ENCODE results near the gene ARHGAP15. TPM values are rescaled to one million over a fixed set of nuclear protein-coding genes. Genes with fewer than 3 reads are reported as not detected.

Gene ARHGAP15
- total RNA-seq, 1 donor from 2014 or later, result not detected

DNA sequence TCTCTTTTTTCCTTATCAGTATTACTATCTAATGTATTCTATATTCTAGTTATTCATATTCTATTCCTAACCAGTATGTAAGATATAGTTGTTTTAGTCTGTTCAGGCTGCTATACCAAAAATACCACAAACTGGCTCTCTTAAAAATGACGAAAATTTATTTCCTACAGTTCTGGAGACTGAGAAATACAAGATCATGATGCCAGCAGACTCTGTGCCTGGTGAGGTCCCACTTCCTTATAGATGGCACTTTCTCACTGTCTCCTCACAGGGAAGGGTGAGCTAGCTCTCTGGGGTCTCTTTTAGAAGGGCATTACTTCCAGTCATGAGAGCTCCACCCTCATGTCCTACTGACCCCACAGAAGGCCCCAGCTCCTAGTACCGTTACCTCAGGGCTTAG lies 4.8 kb upstream of the ARHGAP15 start:
- H3K4me3 ChIP-seq (ENCODE audit: low read depth, low read length), result no peak overlapping the region
- TF ChIP-seq, protein P1, sequence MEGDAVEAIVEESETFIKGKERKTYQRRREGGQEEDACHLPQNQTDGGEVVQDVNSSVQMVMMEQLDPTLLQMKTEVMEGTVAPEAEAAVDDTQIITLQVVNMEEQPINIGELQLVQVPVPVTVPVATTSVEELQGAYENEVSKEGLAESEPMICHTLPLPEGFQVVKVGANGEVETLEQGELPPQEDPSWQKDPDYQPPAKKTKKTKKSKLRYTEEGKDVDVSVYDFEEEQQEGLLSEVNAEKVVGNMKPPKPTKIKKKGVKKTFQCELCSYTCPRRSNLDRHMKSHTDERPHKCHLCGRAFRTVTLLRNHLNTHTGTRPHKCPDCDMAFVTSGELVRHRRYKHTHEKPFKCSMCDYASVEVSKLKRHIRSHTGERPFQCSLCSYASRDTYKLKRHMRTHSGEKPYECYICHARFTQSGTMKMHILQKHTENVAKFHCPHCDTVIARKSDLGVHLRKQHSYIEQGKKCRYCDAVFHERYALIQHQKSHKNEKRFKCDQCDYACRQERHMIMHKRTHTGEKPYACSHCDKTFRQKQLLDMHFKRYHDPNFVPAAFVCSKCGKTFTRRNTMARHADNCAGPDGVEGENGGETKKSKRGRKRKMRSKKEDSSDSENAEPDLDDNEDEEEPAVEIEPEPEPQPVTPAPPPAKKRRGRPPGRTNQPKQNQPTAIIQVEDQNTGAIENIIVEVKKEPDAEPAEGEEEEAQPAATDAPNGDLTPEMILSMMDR (conservative IDR thresholded peaks at IDR 0.05; ENCODE audit: low read depth, low read length), result no peak
- no peak for DNase-seq (ENCODE audit: low read depth)

DNA sequence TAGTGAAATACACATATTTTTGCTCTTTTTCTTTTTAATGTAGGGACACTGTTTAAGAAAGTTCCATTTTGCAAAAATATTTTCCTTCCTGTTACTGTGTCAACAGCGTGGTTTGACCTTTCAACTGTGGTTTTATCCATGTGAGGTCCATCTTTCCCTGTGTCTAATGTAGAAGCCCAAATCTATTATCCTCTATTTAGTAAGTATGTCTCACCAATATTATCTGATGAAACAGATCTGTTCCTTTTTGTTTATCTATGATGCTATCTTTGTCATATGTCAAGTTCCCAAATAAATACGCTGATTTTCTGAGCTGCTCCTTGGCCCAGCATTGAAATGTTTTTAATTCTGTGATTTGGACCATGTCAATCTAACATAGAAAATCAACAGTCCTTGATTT lies 3.5 kb upstream of the ARHGAP15 start:
- TF ChIP-seq, protein P1 (conservative IDR thresholded peaks at IDR 0.05; ENCODE audit: low read depth, low read length), result no peak
- no peak for DNase-seq (ENCODE audit: low read depth)
- H3K4me3 ChIP-seq (ENCODE audit: low read depth, low read length), result no peak overlapping the region

DNA sequence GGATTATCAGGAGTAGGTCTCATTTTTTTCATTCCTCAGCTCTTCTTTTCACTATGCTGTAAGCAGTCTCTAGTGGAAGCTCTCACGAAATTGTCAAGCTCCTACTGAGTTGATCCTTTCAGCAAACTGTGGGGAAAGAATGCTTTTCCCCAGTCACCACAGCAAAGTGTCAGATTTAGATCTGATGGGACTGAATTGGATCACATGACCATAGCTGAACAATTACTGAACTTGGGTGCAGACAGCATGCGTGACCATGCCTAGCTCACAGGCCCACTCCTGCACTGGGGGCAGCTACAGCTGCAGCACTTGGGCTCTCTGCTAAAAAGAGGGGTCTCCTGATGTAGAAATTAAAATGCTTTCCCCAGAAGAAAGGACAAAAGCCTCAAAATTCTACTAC lies 3.1 kb downstream of the ARHGAP15 start:
- DNase-seq (ENCODE audit: low read depth), result no peak
- TF ChIP-seq, protein P1 (conservative IDR thresholded peaks at IDR 0.05; ENCODE audit: low read depth, low read length), result no peak
- H3K4me3 ChIP-seq (ENCODE audit: low read depth, low read length), result no peak overlapping the region

DNA sequence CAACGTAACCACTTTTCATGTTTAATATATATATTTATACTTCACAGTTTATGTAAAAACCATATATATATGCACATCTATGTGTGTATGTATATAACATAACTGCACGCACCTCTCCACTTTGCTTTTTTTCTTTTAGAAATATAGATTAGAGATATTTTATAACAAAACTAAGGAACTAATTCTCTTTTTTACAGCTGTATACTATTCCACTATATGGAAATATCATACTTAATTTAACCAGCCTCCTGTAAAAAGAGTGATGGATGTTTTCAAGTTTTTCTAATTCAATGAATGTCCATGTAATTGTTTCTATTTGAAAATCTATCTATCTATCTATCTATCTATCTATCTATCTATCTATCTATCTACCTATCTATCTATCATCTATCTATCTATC lies 4.6 kb downstream of the ARHGAP15 start:
- TF ChIP-seq, protein P1 (conservative IDR thresholded peaks at IDR 0.05; ENCODE audit: low read depth, low read length), result no peak
- H3K4me3 ChIP-seq (ENCODE audit: low read depth, low read length), result no peak overlapping the region
- no peak for DNase-seq (ENCODE audit: low read depth)

DNA sequence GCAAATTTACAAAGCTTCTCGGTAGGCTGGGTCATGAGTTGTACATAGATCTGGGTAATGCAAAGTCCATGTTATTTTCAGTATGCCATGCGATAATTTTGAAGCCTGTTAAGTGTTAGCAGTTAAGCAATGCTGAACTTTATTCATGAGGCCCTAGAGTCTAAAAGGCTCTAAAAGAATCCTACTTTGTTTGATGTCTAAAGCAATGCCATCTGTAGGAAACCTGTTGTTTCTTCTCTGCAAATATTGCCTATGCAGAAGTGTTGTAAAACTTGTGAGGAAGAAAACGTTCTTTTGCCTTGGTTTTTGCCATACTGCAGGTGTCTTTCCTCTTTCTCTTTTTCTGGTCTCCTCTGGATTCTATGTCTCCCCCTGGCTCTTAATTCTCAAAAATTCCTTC lies 9.1 kb downstream of the ARHGAP15 start:
- TF ChIP-seq, protein P1 (conservative IDR thresholded peaks at IDR 0.05; ENCODE audit: low read depth, low read length), result no peak
- no peak overlapping the region for H3K4me3 ChIP-seq (ENCODE audit: low read depth, low read length)
- DNase-seq (ENCODE audit: low read depth), result no peak

DNA sequence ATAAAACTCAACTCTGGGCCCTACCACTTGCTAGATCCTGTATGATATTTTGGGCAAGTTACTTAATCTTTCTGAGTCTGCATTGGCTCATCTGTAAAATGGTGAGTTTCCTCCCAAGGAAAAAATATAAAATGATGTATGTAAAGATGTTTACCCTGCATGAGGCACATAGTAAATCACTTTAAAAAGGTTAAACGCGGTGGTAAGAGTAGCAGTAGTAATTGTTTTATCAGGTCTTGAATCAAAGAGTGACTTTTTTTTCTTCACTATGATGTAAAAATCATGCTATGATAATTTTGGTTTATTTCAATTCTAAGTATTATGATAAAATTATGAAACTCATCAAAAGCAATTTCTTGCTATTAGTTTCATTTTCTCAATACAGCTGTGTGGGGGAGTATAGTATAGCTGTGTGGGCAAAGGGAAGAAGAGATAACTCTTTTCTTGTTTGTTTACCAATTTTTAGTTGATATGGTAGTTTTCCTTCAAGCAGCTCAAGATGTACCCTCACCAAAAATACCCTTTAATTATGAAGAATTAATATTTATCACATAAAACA lies 10.7 kb downstream of the ARHGAP15 start:
- DNase-seq (ENCODE audit: low read depth), result no peak
- no peak overlapping the region for H3K4me3 ChIP-seq (ENCODE audit: low read depth, low read length)
- TF ChIP-seq, protein P1 (conservative IDR thresholded peaks at IDR 0.05; ENCODE audit: low read depth, low read length), result no peak

DNA sequence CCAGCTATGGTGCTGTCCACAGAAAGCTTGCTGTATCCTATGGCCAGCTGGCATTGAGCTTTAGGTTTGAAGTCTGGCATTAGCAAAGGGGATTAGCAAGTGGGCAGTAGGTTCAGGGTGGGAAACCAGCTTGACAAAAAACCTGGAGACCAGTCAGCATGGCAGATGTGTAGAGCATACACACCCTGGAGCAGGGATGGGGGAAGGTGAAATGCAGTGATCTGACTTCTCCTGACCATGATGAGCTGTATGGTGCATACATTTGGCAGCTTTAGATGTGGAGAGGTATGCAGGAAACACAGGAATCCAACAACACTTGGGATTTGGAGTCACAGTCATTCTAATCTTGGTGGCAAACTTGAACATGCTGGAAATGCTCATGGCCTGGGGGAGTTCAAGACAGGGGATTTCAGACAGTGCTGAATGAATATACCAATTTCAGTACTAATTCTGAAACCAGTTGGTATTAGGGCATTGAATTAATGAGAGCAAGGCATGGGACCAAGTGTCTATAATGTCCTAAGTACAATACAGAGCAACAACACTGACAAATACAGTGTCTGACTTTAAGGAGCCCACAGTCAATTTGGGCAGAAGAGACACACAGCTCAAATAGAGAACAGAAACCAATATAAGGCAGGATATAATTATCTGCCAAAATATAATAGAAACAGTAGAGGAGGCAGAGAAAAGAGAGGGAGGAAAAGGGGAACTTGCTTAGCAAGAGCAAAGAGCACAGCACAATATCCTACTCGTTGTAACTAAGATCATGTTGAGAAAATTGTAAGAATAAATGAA lies 11.8 kb downstream of the ARHGAP15 start:
- no peak overlapping the region for H3K4me3 ChIP-seq (ENCODE audit: low read depth, low read length)
- TF ChIP-seq, protein P1 (conservative IDR thresholded peaks at IDR 0.05; ENCODE audit: low read depth, low read length), result no peak
- DNase-seq (ENCODE audit: low read depth), result no peak
